HFFc6 (cell line): ENCODE measurements around the gene KCND1. TPM values are rescaled to one million over a fixed set of nuclear protein-coding genes. Genes with fewer than 3 reads are reported as not detected.

Source experiments
- DNase-seq: peaks from one replicate; pipeline ENCODE4 v3.0.0-alpha.2; 2018
- H3K27ac Mint-ChIP-seq: 2 replicates; pipeline ENCODE4 v1.8.0; 2020; ENCODE audit warnings: mild to moderate bottlenecking, mixed read lengths
- H3K27me3 Mint-ChIP-seq: 2 replicates; pipeline ENCODE4 v1.8.0; 2021; ENCODE audit warnings: mild to moderate bottlenecking, moderate library complexity, mixed read lengths; ENCODE audit not compliant: insufficient read depth
- H3K36me3 Mint-ChIP-seq: 2 replicates; pipeline ENCODE4 v1.8.0; 2021; ENCODE audit warnings: low read depth, mixed read lengths
- H3K4me1 Mint-ChIP-seq: 2 replicates; pipeline ENCODE4 v1.8.0; 2020; ENCODE audit warnings: low read depth, mixed read lengths
- H3K4me3 Mint-ChIP-seq: 2 replicates; pipeline ENCODE4 v1.8.0; 2020; ENCODE audit warnings: mild to moderate bottlenecking, moderate library complexity, mixed read lengths
- H3K9me3 Mint-ChIP-seq: 2 replicates; pipeline ENCODE4 v1.8.0; 2020; ENCODE audit warnings: mild to moderate bottlenecking, mixed read lengths
- total RNA-seq, 6 experiments: library from RNA; stranded (reverse); fragmentation: NEBNext Ultra II Directional; extraction: Animal tissue kit (Norgen Biotek cat#: 25700); gene quantifications; 2 replicates in 1 of 6; 3 replicates in 5 of 6; pipeline ENCODE4 v1.2.3, GENCODE V29; 2021
- TF ChIP-seq, protein P1 (sequence below): fragments of 200-600 bp; sonication (generic); IDR thresholded peaks from 2 replicates; pipeline ENCODE4 v1.5.0; 2021; ENCODE audit warnings: antibody characterized with exemption, mild to moderate bottlenecking

Gene KCND1
- total RNA-seq, 6 experiments from 2014 or later = 3.0 to 6.2 (median 5.4) TPM

GRCh38 chrX:48938721-48939425 is 32.8 kb downstream of the KCND1 start:
- H3K27me3 Mint-ChIP-seq = no peaks in the 10 kb centered on the region; the same call in 1 of the 2 replicates
- TF ChIP-seq, protein P1, sequence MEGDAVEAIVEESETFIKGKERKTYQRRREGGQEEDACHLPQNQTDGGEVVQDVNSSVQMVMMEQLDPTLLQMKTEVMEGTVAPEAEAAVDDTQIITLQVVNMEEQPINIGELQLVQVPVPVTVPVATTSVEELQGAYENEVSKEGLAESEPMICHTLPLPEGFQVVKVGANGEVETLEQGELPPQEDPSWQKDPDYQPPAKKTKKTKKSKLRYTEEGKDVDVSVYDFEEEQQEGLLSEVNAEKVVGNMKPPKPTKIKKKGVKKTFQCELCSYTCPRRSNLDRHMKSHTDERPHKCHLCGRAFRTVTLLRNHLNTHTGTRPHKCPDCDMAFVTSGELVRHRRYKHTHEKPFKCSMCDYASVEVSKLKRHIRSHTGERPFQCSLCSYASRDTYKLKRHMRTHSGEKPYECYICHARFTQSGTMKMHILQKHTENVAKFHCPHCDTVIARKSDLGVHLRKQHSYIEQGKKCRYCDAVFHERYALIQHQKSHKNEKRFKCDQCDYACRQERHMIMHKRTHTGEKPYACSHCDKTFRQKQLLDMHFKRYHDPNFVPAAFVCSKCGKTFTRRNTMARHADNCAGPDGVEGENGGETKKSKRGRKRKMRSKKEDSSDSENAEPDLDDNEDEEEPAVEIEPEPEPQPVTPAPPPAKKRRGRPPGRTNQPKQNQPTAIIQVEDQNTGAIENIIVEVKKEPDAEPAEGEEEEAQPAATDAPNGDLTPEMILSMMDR = no peak
- DNase-seq = no peak
- no peaks in the 10 kb centered on the region for H3K9me3 Mint-ChIP-seq
- no peak overlapping the region for H3K27ac Mint-ChIP-seq
- H3K4me1 Mint-ChIP-seq = no peaks in the 10 kb centered on the region
- no peak overlapping the region for H3K4me3 Mint-ChIP-seq
- H3K36me3 Mint-ChIP-seq = 0 out of 2 replicates have a peak, but pooled peaks cover 5% of the 10 kb centered on the region

GRCh38 chrX:48937054-48937907 is 34.4 kb downstream of the KCND1 start:
- Mint-ChIP-seq H3K4me1 (no peaks in the 10 kb centered on the region), H3K9me3 (no peaks in the 10 kb centered on the region), H3K36me3 (no peaks in the 10 kb centered on the region), H3K27me3 (no peaks in the 10 kb centered on the region; the same call in 1 of the 2 replicates), H3K4me3 (no peak overlapping the region), H3K27ac (no peak overlapping the region; the same call in 1 of the 2 replicates)
- TF ChIP-seq, protein P1 = no peak; the same call in 1 of the 2 replicates
- DNase-seq = no peak

GRCh38 chrX:48936429-48937053 is 35.1 kb downstream of the KCND1 start:
- TF ChIP-seq, protein P1 = no peak
- Mint-ChIP-seq H3K4me1 (no peaks in the 10 kb centered on the region), H3K9me3 (no peaks in the 10 kb centered on the region), H3K27me3 (no peaks in the 10 kb centered on the region; the same call in 1 of the 2 replicates), H3K4me3 (no peak overlapping the region), H3K36me3 (no peaks in the 10 kb centered on the region), H3K27ac (no peak overlapping the region)
- no peak for DNase-seq

- no peak overlapping the region for H3K4me3 Mint-ChIP-seq
- H3K4me1 Mint-ChIP-seq = no peaks in the 10 kb centered on the region
- H3K36me3 Mint-ChIP-seq = peaks cover 3% of the 10 kb centered on the region; the same call in 1 of the 2 replicates
- no peaks in the 10 kb centered on the region for H3K27me3 Mint-ChIP-seq
- H3K9me3 Mint-ChIP-seq = no peaks in the 10 kb centered on the region
- DNase-seq = no peak
- H3K27ac Mint-ChIP-seq = no peak overlapping the region
- TF ChIP-seq, protein P1 = no peak
These were observed 36.4 kb downstream of the KCND1 start for GRCh38 chrX:48935301-48935670.

- DNase-seq = no peak
- Mint-ChIP-seq H3K27me3 (no peaks in the 10 kb centered on the region), H3K4me3 (no peak overlapping the region), H3K9me3 (no peaks in the 10 kb centered on the region), H3K4me1 (no peaks in the 10 kb centered on the region), H3K36me3 (peaks cover 3% of the 10 kb centered on the region; the same call in 1 of the 2 replicates), H3K27ac (no peak overlapping the region)
- TF ChIP-seq, protein P1 = no peak
These were observed 36.9 kb downstream of the KCND1 start for GRCh38 chrX:48934581-48935300.
